ENCODE data around the gene DBNDD2.

Gene DBNDD2

DNA sequence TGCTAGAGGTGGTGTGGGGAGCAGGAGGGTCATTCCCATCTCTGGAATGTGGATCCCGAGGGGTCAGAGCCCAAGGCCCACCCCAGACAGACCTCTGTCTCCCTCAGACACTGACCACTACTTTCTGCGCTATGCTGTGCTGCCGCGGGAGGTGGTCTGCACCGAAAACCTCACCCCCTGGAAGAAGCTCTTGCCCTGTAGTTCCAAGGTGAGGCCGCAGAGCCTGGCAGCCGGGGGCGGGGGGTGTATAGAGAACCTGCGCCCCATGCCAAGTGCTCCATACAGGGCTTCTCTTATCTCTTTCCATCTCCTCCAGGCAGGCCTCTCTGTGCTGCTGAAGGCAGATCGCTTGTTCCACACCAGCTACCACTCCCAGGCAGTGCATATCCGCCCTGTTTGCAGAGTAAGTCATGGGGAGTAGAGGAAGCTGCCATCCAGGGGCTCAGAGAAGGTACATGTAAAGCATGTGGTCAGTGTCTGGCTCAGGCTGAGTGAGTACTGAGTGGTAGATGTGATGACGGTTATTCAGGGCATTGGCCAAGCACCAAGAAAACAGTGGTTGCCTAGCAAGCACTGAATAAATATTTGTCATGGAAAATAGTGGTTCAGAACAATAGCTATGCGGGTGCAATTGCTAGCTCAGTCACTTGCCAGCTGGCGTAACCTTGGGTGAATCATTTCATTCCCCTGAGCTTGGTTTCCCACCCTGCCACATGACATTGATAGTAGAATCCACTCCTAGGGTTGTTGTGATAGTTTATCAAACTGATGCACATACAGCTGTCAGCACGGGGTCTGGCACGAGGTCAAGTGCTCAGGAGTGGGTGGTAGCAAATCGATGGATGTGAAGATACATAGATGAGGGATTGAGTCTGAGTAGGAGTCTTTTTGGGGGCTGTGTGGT lies 11.4 kb downstream of the DBNDD2 start:
- DNase-seq = peak; percentile 67

DNA sequence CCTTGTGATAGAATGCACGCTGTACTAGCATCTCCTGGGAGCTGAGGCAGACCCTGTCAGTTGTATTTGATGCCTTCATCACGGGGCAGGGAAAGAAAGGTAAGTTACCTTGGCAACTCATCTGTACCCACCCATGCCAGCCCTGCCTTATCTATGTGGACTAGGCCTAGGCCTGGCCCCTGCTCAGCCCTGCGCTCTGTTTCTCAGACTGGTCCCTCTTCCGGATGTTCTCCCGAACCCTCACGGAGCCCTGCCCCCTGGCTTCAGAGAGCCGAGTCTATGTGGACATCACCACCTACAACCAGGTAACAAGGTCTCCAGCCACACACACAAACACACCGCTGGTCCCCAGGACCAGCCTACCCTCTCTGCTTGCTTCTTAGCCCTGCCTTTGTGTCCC lies 12.0 kb downstream of the DBNDD2 start:
- DNase-seq = no peak

DNA sequence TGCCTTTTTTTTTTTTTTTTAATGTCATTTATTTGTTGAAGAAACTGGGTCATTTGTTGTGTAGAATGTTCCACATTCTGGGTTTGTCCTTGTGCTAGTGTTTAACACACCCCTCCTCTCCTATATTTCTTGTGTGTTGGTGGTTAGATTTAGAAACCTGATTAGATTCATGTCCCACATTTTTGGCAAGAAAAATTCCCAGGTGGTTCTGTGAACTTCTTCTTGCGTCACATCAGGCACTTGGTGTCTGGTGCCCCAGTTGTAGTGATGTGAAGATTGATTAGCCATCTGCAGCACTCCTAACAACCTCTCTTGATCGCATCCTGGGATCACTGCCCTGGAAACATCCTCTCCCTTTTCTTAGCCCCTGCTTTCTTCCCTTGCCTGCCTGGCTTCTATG lies 15.6 kb downstream of the DBNDD2 start:
- DNase-seq = no peak

DNA sequence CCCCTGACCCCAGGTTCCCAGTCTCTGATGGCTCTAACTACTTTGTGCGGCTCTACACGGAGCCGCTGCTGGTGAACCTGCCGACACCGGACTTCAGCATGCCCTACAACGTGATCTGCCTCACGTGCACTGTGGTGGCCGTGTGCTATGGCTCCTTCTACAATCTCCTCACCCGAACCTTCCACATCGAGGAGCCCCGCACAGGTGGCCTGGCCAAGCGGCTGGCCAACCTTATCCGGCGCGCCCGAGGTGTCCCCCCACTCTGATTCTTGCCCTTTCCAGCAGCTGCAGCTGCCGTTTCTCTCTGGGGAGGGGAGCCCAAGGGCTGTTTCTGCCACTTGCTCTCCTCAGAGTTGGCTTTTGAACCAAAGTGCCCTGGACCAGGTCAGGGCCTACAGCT lies 17.5 kb downstream of the DBNDD2 start:
- DNase-seq = no peak

DNA sequence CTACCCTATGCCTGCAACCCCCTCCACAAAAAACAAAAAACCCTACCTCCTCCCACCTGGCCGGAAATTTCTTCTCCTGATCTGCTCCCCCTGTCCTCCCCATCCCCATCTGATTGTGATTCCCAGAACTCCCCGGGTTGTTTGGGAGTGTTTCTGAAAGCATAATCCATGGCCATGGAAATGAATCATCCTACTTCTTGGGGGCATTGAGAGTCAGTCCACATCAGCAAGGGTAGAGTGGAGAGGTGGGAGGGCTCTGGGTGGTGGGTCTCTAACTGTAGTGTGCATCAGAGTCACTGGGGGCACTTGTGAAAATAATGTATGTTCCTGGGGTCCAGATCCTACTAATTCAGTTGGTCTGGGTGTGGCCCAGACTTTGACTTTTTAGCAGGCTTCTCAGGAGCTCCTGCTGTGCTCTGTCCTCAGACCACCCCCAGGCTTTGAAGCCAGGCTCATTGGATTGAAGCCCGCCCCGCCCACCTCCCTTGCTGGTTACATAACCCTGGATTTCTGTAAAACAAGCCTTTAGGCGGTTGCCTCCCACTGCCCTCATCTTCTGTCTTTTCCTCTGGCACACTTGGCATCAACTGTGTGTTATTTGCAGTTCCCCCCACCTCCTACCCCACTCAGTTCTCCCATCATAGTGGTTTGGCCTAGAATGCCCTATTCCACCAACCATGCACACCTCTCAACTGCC lies 18.4 kb downstream of the DBNDD2 start:
- DNase-seq = no peak

DNA sequence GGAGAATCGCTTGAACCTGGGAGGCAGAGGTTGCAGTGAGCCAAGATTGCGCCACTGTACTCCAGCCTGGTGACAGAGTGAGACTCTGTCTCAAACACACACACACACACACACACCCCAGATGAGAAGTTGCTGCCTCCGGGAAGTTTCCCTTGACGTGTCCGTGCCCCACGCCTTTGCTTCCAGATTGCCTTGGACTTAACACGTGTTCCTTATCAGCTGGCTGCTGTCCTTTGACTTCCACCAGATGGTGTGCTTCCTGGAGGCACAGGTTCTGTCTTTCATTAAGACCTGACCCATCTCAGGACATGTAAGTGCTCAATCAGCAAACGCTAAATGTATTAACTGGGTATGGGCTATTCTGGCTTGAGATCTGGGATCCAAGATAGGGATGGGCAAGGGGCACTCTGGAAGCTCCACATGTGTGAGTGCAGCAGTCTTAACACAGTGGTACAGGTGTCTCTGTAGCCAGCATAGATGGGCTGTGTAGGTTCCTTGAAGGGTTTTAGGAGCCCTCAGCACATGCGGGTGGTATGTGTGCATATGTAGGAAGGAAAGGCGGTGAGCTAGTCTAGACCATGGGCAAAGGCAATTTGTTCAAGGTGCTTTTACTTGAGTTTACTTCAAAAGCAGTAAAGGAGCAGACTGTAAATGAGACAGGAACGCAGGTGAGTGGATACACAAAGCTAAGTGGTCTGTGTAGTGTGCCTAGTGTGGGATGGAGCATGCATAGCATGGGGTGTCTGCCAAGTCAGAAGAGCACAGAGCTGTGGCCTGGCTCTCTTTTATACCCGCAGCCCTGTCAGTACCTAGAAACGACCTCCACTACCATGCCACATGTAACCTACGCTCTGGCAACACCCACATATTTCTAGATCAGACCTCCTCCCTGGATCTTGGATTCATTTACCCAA lies 19.4 kb downstream of the DBNDD2 start:
- DNase-seq = no peak

DNA sequence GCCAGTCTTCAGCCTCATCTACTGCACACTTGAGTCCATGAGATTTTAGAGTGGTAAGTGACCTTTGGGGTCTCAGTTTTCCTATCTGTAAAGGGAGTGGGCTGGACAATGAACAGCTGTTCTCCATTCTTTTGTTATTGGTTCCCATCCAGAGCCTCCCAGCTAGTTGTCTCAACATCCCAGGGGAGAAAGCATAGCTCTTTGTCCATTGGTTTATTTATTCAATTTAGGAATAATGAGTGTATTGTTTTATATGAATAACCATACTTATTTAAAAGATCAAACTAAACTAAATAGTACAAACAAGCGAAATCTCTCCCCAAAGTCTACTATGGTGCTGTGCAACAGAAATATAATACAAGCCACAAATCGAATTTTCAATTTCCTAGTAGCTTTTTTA lies 21.5 kb downstream of the DBNDD2 start:
- DNase-seq = no peak

DNA sequence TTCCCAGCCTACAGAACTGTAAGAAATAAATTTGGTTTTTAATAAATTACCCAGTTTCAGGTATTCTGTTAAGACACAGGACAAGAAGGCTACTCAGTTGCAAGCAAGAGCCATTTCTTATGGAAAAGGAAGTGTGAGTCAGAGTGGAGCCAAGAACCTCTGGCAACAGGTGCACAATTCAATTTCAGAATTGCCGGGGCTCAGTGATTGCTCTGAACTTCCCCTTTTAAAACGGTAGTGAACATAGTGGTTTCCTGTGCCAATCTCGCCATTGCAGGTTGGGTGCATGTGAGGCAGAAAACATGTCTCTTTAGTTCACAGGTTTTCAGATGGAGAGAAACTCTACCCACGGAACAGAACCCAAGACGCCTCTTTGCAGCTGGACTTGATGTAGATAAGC lies 24.2 kb downstream of the DBNDD2 start:
- DNase-seq = peak; percentile 64

DNA sequence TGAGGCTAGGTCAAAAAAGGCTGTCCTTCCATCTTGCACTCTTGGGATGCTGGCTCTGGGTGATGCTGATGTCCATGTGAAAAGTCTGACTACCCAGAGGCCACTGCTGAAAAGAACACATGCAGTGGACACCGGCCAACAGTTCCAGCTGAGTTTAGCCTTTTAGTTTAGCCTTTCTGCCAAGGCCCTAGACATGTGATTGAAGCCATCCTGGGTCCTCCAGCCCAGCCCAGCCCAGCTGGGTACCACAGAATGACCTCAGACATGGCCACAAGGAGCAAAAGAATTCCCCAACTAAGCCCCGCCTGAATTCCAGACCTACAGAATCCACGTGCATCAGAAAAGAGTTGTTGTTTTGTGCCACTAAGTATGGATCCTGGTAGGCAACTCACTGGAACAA lies 25.2 kb downstream of the DBNDD2 start:
- no peak for DNase-seq

DNA sequence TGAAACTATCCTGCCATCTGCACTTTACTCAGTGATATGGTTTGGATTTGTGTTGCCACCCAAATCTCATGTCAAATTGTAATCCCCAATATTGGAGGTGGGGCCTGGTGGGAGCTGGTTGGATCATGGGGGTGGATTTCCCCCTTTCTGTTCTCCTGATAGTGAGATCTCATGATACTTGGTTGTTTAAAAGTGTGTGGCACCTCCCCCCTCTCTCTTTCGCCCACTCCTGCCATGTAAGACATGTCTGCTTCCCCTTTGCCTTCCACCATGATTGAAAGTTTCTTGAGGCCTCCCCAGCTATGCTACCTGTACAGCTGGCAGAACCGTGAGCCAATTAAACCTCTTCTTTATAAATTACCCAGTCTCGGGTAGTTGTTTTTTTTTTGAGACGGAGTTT lies 25.9 kb downstream of the DBNDD2 start:
- no peak for DNase-seq

DNA sequence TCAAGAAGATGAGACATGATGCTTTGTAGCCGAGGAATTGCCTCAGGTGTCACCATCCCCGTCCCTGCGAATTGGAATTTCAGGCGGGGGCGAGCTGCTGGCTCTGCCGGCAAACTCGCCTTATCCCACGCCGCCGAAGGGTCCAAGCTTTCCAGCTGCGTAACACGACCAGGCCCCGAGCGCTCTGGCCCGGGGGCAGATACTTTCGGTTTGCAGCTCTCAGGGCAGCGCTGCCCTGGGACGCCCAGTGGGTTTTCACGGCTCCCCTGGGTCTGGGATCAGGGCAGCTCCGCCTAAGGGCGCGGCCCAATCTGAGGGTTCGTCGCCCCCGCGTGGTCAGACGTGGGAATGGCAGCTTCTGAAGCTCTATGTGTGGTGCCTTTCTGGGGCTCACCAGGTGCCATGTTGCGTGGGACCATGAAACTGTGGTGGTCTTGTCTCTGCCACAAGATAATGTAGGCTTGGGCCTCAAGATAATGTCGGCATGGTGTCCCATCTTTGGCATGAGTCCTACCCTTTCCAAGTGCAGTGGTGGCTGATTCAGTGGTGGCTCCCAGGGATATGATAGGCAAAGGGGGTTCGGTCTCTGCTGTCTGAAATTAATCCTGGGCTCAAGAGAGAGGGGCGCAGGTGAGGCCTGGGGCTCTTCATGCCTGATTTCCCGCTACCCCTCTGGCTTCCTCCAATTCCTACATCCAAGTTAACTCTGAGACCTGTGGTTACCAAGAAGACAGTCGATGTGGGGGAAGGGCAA lies 28.8 kb downstream of the DBNDD2 start:
- DNase-seq = peak; percentile 88

DNA sequence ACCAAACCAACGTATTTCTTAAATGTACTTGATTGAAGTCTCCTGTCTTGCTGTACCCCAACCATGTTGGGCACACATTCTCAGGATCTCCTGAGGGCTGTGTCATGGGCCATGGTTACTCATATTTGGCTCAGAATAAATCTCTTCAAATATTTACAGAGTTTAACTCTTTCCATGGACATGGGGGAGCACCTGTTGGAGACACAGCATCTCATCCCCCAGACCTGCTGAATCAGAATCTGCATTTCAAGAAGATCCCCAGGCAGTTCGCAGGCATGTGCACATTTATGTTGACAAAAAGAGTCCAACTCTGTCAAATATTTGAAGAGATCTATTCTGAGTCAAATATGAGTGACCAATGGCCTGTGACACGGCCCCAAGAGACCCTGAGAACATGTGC lies 32.3 kb downstream of the DBNDD2 start:
- no peak for DNase-seq

DNA sequence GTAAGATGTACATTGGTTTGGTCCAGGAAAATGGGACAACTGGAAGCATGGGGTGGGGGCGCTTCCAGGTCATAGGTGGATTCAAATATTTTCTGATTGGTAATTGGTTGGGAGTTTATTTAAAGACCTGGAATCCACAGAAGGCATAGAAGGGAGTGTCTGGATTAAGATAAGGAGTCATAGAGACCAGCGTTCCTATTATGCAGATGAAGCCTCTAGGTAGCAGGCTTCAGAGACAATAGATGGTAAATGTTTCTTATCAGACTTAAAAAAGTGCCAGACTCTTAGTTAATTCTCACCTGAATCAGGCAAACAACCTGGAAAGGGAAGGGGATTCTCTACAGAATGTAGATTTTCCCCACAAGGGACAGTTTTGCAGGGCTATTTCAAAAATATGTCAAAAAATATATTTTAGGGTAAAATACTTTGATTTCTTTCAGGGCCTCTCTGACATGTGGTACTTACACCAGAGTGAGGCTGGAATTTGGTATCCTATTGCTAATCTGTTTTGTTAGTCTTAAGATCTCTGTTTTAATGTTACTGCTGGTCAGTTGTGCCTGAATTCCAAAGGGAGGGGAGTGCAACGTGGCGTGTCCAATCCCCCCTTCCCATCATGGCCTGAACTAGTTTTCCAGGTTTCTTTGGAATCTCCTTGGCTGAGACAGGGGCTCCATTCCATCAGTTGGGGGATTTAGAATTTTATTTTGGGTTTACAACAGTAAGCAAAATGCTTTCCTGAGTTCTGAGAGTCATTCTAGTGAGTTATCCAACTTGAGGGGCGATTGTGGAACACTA lies 33.0 kb downstream of the DBNDD2 start:
- no peak for DNase-seq

DNA sequence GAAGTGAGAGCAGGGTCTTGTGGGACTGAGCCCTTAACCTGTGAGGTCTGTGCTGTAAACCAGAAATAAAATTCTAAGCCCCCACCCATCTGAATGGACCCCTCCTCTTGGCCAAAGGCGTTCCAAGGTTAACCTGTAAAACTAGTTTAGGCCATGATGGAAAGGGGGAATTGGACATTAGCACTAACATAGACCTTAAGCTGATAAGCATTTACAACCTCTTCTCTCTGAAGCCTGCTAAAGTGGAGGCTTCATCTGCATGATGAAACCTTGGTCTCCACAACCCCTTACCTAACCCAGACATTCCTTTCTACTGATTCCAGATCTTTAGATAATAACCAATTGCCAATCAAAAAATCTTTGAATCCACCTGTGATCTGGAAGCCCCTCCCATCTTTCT lies 33.7 kb downstream of the DBNDD2 start:
- no peak for DNase-seq

DNA sequence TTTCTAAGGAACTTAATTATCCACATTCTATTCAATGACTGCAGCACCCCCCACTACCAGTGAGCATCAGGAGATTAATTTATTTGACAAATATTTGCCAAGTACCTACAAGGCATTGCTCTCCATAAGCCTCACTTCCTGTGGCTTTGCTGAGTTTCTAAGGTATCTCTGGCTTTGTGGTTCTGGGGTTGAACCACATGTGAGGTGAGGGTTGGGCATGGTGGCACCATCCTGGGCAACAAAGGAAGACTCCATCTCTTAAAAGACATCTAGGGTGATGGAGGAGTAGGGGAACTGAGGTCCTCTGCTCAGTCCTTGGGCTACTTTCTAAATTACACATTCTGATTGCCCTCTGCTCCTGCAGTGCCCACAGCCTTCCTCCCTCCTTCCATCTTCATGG lies 36.0 kb downstream of the DBNDD2 start:
- peak; percentile 54 for DNase-seq

DNA sequence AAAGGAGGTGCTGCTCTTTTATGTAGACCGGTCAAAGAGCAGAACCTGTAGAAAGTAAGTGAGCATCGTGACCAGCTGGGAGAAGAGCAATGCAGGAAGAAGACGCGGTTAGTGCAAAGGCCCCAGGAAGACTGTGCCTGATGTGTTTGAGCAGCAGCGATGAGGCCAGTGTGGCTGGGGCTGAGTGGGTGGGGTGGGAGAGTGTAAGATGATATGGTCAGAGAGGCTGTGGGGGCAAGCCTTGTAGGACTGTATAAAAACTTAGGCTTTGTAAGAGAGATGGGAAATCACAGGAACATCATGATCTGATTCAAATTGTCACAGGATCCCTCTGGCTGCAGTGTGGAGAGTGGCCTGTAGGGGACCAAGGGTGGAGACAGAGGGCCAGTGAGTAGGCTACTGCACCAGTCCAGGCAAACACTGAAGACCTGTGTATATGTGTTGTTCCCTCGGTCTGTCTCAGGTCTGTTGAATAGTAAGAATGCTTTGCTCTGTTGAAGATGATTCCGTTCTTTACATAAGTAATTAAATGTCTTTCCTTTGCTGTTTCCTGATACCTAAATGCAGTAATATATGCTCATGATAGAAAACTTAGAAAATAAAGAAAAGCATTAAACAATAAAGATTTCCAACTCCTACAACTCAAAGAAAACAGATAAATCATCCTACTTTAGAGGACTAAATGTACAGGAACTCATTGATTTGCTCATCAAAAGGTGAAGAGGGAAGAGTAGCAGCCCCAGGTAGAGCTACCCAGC lies 37.9 kb downstream of the DBNDD2 start:
- DNase-seq = peak; percentile 38

DNA sequence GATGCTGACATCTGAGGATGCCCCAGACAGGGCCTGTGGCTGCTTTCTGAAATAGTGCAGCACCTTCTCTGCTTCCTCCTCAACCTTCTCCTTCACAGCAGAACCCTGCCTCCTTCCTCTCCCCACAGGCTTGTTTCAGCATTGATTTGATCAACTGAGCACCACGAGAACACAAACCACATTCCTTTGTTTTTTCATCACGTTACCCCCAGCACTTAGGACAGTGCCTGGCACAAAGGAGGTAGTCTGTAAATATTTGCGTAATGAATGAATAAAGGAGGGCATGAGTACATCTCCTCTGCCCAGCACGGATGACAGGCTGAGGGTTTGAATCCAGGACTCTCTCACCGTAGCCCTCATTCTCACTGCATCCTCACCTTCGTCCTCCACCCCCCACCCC lies 40.2 kb downstream of the DBNDD2 start:
- DNase-seq = no peak

DNA sequence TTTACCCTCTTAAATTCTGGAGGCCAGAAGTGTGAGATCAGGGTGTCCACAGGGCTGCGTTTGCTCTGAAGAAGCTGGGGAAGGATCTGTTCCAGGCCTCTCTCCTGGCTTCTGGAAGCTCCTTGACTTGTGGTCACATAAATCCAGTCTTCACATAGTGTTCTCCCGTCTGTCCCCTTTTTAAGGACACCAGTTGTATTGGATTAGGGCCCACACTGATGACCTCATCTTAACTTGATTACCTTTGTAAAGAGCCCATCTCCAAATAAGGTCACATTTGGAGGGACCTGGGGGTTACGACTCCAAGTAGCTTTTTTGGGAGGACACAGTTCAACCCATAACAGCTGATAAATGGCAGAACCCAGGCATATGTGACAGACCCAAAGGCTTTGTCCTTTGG lies 41.4 kb downstream of the DBNDD2 start:
- DNase-seq = no peak

DNA sequence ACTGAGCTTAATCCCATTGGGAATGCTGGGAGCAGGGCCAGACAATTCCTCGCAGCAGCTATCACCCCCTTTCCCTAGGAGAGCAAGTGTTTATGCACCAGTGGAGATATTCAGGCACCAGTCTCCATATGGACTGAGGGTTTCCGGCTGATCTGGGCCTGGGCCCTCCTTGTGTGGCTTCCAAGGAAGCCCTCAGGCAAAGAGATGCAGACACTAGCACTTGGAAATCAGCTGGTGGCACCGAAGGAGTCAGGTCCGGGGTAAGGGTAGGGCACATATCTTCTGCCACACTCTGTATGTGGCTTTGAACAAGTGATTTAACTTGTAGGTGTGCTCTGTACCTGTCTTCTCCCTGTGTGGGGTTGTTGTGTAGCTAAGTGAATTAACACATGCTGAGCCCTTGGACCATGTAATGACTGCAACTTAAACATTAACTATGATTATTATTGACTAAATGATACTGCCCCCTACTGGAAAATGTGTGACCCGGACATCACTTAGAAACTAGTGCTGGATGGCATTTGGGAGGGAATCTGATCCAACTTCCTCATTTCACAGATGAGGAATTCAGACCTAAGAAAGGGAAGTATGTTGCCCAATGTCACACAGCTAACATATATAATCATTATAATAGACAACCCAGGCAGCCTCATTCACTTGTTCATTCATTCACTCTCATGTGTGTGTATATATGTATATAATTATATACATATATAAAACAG lies 42.2 kb downstream of the DBNDD2 start:
- DNase-seq = peak; percentile 53

DNA sequence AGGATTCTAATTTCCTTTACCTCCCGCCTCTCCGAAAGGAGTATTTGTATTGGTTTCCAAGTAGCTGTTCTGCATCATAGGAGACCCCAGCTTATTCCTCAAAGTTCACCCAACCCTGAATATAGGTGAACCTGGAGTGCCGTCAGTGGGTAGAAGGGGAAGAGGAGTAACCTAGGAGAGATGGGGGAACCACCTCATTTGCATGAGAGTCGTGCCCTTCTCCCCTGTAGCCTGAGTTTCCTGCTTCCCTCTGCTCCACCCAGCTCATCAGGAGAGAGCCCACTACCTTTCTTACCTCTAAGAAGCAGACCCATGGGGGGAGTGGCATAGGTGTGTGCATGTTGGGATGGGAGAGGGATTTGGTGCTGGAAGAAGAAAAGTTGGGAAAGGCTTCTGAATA lies 44.1 kb downstream of the DBNDD2 start:
- no peak for DNase-seq
